Activated gamma-delta T cell (primary cell): Measurements from ENCODE around the gene TMBIM1.

Source experiments
- DNase-seq: peaks from one replicate; lab custom pipeline; 2025; lab: John Stamatoyannopoulos, UW

The TMBIM1 gene

GRCh38 chr2:218257390-218257981, 34.8 kb downstream of the TMBIM1 start:
- DNase-seq = no peak

DNA sequence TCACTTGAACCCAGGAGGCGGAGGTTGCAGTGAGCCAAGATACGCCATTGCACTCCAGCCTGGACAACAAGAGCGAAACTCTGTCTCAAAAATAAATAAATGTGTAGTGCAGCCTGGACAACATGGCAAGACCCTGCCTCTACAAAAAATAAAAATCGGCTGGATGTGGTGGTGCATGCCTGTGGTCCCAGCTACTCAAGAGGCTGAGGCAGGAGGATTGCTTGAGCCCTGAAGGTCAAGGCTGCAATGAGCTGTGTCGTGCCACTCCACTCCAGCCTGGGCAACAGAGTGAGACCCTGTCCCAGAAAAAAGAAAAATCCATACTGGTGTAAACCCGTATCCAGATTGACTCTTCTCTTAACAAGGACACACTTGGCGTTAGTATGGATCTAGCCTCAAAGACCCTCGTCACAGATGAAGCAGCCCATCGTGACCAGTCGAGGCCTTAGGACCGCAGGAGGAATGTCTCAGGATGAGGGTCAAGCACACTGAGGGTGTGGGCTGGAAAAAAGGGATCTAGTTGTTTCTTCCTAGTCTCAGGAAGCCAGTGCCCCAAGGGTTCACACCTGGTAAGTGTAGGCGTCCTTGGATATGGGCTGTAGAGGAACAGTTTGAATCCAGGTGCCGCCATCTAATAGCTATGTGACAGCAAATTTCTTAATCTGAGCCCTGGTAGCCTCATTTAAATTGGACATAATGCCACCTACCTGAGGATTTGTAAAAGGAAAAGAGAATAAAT, 35.5 kb downstream of the TMBIM1 start:
- no peak for DNase-seq

GRCh38 chr2:218255446-218255845, 36.9 kb downstream of the TMBIM1 start:
- no peak for DNase-seq

- DNase-seq = no peak
These were observed 39.1 kb downstream of the TMBIM1 start for GRCh38 chr2:218253232-218253625.

DNA sequence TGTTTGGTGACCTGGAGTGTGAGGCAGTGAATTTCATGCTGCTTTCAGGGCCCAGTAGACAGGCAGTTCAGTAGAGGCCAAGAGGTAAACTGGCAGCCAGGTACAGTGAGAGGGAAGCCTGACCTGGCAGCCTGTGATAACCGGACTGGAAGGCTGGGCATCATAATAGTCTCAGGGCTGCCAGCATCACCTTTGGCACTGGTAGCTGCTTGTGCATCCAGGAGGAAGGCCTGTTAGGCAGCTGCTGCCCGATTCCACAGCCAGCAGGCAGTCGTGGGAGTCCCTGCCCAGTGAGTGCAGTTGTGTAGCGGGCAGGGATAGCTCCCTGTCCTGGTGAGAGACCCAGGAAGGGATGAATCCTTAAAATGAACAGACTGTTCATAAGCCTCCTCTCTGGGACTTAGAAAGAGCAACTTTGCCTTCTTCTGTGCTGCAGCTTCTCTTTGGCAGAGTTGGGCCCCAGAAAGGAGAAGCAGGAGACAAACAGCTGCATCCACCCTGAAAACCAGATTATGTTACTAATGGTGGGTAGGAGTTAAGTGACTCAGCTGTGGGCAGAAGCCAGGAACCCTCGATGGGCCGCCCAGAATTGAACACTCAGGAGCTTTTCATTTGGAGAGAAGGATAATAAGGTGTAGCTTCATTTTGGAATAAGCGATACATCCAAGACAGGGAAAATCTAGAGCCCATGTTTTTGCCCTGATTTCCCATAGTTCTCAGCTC, 39.6 kb downstream of the TMBIM1 start:
- no peak for DNase-seq

DNA sequence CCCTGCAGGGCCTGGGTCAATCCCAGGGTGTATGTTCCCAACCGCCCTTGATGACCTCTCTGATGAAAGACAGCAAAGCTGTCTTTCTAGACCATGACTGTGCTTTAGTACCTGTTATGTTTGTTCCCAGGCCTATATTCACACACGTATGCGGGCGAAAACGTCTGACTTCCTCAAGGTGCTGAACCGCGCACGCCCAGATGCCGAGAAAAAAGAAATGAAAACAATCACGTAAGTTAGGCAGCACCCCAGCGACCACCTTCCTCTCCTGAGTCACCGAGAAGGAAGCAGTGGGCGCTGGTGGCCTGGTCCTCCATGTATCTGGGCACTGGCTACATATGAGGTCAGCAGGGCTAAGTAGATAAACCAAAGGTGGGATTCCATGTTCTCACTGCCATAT, 42.6 kb downstream of the TMBIM1 start:
- no peak for DNase-seq

DNA sequence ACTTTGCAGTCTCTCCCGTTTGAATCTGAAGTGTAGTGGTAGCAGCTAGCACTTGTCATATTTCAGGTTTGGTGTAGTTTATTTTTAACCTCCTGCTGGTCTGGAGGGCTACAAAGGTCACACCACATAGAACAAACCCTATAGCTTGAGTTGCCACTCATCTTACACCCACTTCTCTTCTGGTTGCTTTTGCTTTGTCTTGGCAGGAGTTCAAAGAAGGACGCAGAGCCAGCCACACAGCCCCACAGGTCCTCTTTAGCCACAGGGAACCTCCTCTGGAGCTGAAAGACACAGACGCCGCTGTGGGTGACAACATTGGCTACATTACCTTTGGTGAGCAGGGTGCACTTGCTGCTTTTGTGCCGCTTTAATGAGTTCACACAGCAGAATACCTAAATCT, 47.1 kb downstream of the TMBIM1 start:
- no peak for DNase-seq

DNA sequence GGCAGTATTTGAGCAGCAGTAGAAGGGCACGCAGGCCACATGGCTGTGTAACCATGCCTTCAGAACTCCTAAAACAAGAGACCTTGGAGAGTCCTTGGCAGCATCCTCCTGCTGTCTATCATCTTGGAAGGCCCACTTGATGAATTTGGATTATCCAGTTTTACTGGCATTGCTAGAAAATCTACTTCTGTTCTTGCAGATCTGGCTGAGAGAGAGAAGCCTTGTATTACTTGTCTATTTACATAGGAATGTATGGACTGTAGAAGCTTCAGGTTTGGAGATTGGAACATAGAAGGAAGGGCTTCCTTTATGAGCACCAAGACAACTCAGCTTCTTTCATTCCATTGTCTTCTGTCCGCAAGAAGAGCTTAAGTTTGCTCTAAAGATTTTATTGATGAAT, 47.6 kb downstream of the TMBIM1 start:
- no peak for DNase-seq

DNA sequence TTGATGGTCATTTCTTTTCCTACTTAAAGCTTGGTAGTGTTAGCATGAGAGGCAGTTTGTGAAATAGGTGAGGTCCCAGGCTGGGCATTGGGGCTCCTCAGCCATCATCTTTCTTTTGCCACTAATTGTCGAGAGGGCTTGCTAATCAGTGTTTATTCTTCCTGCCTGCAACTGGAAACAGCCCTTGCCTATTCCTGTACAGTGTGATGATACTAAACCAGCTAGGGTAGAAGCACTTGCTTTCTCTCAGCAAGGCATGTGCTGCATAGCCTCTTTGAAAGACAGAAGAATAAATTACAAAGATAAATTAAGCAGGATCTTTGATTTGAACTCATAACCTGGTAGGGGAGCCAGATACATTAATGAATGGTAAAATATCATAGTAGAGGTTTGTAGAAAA, 48.1 kb downstream of the TMBIM1 start:
- no peak for DNase-seq

GRCh38 chr2:218238887-218239286, 53.4 kb downstream of the TMBIM1 start:
- DNase-seq = no peak

- no peak for DNase-seq
These were observed 55.5 kb downstream of the TMBIM1 start for GRCh38 chr2:218236829-218237228.

GRCh38 chr2:218235017-218235416, 57.3 kb downstream of the TMBIM1 start:
- DNase-seq = no peak

DNA sequence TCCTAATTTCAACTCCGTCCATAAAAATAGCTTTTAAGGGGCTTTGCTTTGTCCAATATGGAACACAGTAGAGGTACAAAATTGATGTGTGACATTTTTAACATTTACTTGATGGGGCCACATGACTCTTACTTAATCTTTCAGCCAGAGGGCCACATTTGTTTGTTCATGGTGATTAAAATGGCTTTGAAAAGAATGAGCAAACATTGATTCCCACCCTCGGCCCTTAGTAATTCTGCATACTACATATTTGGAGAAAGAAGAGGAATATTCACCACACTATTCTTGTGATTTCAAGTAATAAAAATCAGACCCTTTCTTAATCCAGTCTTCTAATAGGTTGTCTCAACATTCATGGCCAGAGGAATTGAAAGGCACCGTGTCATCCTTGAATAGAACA, 57.8 kb downstream of the TMBIM1 start:
- DNase-seq = no peak

DNA sequence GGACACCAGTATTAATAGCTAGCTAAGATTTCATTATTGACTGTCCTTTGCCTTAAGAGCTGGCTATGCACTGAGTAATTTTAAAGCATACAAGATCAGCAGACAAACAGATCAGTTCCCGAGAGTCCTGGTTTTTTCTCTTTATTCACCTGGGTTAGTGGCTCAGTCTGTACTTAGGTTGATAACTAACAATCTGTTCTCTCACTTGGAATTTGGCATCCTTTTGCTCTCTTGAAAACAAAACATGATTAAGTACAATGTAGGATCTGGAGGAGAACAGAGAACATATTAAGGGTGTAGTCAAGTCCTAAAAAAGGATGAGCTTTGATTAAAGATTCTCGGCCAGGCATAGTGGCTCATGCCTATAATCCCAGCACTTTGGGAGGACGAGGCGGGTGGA, 58.8 kb downstream of the TMBIM1 start:
- DNase-seq = no peak

GRCh38 chr2:218230882-218231281, 61.4 kb downstream of the TMBIM1 start:
- no peak for DNase-seq

DNA sequence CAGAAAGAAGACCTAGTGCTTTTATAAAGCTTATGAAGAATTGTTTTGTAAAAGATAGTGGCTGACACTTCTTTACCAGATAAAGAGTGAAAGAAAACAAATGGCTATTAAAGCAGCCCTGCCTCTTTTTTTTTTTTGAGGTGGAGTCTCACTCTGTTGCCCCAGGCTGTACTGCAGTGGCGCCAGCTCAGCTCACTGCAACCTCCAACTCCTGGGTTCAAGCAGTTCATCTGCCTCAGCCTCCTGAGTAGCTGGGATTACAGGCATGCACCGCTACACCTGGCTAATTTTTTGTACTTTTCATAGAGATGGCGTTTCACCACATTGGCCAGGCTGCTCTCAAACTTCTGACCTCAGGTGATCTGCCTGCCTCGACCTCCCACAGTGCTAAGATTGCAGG, 62.5 kb downstream of the TMBIM1 start:
- DNase-seq = no peak

DNA sequence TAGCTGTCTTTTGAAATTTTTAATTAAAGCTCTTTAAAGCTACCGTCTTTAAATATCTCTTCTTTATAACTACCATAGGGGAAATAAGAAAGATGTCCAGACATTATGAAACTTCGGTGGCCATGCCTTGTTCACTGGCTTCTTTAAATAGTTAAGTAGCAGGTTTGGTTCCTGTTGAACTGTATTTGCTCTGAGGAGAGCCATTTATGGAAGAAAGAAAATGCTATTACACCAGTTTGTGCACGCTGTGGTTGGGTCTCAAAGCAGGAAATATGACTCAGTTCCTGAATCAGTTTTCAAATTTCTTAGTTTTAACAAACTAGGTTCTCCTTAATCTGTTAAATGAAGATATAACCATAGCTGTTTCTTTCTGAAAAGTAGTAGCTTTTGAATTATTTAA, 63.1 kb downstream of the TMBIM1 start:
- DNase-seq = no peak

GRCh38 chr2:218228366-218229090, 63.8 kb downstream of the TMBIM1 start:
- no peak for DNase-seq

DNA sequence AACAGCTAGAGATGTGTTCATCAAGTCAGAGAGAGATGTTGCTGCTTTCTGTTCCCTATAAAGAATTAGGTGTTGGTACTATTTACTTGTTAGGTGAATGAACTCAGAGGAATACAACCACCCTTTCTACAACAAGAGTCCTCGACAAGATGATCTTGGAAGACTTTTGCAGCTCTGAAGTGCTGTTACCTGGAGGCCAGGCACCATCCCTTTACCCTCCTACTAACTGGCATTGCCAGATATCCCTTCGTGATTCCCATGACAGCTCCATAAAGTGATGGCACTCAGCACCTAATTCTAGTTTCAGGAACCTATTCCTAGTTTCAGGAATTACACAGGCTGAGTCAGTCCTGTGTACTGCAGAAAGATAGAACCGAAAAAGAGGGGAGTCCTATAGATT, 65.4 kb downstream of the TMBIM1 start:
- DNase-seq = no peak
